Natural killer cell treated with Interleukin-12 subunit alpha and Interleukin-12 subunit beta and Interleukin-15 and Interleukin-18, amount 100 ng/mL, for 72 hours (primary cell): ENCODE measurements around the gene OSBPL9. TPM values are rescaled to one million over a fixed set of nuclear protein-coding genes. Genes with fewer than 3 reads are reported as not detected.

Experiments used
- ATAC-seq, 2 donors: fragments of 150-1000 bp; cut with Tn5 transposase in 1 of 2; sonication (Bioruptor Pico), chemical (Tn5 transposase) in 1 of 2; 2 replicates each; pipeline ENCODE4 v1.10.0; 2021
- DNase-seq: peaks from one replicate; pipeline ENCODE4 v3.0.0; 2022; ENCODE audit warnings: low spot score
- H3K27ac Mint-ChIP-seq, 2 donors: 1 replicate in 1 of 2; 2 replicates in 1 of 2; pipeline ENCODE4 v1.8.0; 2022; ENCODE audit warnings: mixed read lengths in 2 of 2, mild to moderate bottlenecking in 1 of 2, moderate library complexity in 1 of 2
- H3K27me3 Mint-ChIP-seq, 2 donors: 1 replicate in 1 of 2; 2 replicates in 1 of 2; pipeline ENCODE4 v1.8.0; 2022; ENCODE audit warnings: mixed read lengths in 2 of 2
- H3K36me3 Mint-ChIP-seq: one replicate; pipeline ENCODE4 v1.8.0; 2022; ENCODE audit warnings: mixed read lengths
- H3K4me1 Mint-ChIP-seq, 2 donors: 1 replicate in 1 of 2; 2 replicates in 1 of 2; pipeline ENCODE4 v1.8.0; 2022; ENCODE audit warnings: low read depth in 2 of 2, mixed read lengths in 2 of 2, mild to moderate bottlenecking in 1 of 2
- H3K4me3 Mint-ChIP-seq: one replicate; pipeline ENCODE4 v1.8.0; 2022; ENCODE audit warnings: mixed read lengths
- H3K9me3 Mint-ChIP-seq: 2 replicates; pipeline ENCODE4 v1.8.0; 2022; ENCODE audit warnings: mixed read lengths
- total RNA-seq, 2 donors: library from RNA; stranded (reverse); gene quantifications; one replicate each; pipeline ENCODE4 v1.2.3, GENCODE V29; 2022

The OSBPL9 gene
- total RNA-seq, 2 donors from 2014 or later, result 55.6 to 55.7 TPM

DNA sequence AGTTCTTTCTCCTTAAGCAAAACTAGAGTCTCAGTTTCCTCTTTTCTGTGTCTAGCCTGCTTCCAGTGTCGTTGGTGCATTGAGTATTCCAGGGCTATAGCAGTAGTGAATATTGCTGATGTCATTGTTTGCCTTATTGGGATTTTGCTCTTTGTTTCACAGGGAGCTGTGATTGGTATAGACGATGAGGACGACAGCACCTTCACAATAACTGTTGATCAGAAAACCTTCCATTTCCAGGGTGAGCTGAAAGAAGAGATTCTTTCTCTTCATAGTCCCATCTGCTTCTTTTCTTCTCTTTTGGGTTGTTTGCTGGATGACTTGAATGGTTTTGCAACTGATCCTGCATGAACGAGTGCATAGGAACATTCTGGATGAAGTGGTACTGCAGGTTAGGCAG, 52.4 kb downstream of the OSBPL9 start:
- Mint-ChIP-seq H3K4me1 (peaks cover 3 to 5% of the 10 kb centered on the region in 2 donors), H3K9me3 (no peaks in the 10 kb centered on the region), H3K27me3 (no peaks in the 10 kb centered on the region), H3K27ac (no peak overlapping the region), H3K4me3 (no peak overlapping the region), H3K36me3 (no peaks in the 10 kb centered on the region)
- DNase-seq (no peak), ATAC-seq (no peak)

DNA sequence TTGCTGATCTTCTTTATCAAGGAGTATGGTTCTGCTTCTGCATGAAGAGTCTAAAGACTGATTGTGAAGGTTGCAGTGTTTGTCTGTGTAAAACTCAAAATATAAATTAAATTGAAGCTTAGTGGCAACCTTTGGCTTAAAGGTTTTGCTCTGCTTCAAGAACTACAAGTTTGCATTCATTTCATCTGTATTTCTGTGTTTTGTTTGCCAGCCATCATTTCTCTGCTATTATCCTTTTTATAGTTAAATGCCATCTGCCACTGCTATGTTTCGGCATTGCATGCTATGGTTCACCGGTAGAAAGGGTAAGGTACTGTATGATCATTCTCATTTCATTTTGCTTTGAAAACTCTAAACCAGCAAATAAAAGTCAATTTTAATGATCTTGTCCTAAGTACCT, 52.9 kb downstream of the OSBPL9 start:
- ATAC-seq, result no peak
- Mint-ChIP-seq H3K36me3 (no peaks in the 10 kb centered on the region), H3K4me3 (no peak overlapping the region), H3K9me3 (no peaks in the 10 kb centered on the region), H3K27ac (no peak overlapping the region), H3K4me1 (peaks cover 3 to 5% of the 10 kb centered on the region in 2 donors), H3K27me3 (no peaks in the 10 kb centered on the region)
- DNase-seq, result no peak

DNA sequence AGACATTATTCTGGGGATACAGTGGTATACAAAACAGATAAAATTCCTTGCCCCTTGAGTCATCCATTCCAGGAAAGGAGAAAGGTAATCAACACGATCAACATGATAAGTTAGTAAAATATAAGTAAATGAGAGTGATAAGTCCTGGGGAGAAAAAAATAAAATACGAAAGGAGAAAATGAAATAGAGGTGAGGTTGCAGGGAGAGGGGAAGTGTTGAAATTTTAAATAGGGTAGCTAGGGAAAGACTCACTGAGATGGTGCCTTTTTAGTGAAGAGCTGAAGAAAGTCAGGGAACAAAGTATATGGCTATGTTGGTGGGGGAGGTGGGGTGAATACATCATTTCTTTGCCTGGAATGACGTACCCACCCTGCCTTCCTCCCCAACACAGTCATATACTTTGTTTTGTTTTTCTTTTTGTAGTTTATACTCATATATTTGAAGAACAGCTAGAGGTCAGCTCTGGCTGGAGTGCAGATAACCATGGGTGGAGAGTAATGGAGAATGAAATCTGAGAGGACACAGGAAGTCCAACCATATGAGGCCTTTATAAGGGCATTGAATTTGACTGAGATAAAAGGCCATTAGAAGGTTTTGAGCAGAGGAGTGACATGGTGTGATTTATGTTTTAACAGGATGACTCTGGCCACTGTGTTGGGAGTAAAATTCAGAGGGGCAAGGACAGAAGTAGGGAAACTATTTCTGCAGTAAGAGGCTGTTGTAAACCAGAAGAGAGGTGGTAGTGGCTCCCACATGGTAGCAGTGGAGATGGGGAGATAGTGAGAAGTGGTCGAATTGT, 54.8 kb downstream of the OSBPL9 start:
- Mint-ChIP-seq H3K27ac (no peak overlapping the region), H3K9me3 (no peaks in the 10 kb centered on the region), H3K4me3 (no peak overlapping the region), H3K36me3 (no peaks in the 10 kb centered on the region), H3K27me3 (no peaks in the 10 kb centered on the region), H3K4me1 (peaks cover 0 to 1% of the 10 kb centered on the region in 2 donors)
- ATAC-seq, result no peak
- no peak for DNase-seq

DNA sequence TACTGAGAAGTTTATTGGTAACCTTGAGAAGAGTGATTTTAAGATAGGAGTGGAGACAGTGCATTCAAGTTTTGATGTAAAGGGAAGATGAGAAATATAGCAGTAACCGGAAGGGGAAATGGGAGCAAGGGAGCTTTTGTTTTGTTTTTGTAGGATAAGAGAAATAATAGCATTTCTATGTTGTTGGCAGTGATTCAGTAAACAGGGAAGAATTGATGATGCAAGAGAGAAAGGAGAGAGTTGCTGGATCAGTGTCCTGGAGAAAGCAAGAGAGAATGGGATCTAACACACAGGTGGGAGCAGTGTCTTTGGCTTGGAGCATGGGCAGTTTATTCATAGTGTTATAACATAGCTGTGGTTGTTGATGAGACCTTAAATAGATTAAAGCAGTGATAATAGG, 56.4 kb downstream of the OSBPL9 start:
- DNase-seq (no peak), ATAC-seq (no peak)
- H3K36me3 Mint-ChIP-seq, result no peaks in the 10 kb centered on the region
- H3K4me3 Mint-ChIP-seq, result no peak overlapping the region
- no peaks in the 10 kb centered on the region for H3K4me1 Mint-ChIP-seq
- no peaks in the 10 kb centered on the region for H3K9me3 Mint-ChIP-seq
- no peaks in the 10 kb centered on the region for H3K27me3 Mint-ChIP-seq
- no peak overlapping the region for H3K27ac Mint-ChIP-seq

DNA sequence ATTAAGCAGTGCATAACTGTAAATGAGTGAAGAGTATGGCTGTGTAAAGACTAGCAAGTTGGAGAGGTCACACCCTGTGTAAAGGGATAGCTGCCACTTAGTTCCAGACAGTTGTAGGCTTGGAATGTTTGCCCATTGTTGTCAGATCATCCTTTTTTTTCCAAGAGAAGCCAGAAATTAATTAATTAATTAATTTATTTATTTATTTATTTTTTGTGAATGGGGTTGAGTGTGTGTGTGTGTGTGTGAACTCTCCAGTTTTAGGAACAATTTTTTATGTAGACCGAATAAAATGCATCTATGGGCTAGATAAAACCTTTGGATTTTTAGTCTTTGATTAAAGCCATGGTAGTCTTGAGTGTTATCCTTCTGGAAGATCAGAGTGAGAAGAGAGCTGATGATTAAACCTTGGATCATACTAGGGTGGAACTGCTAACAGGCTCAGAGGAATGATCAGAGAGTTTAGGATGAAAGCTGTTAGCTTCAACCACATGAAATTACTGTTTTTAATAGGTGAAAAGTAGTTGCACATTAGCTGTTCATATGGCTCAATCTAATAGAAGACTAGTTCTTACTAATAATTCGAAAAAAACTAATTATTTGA, 58.4 kb downstream of the OSBPL9 start:
- H3K4me3 Mint-ChIP-seq, result no peak overlapping the region
- ATAC-seq (no peak), DNase-seq (no peak)
- peaks cover 0 to 2% of the 10 kb centered on the region in 2 donors for H3K4me1 Mint-ChIP-seq
- H3K27ac Mint-ChIP-seq, result no peak overlapping the region
- H3K27me3 Mint-ChIP-seq, result no peaks in the 10 kb centered on the region
- H3K9me3 Mint-ChIP-seq, result no peaks in the 10 kb centered on the region
- H3K36me3 Mint-ChIP-seq, result no peaks in the 10 kb centered on the region

DNA sequence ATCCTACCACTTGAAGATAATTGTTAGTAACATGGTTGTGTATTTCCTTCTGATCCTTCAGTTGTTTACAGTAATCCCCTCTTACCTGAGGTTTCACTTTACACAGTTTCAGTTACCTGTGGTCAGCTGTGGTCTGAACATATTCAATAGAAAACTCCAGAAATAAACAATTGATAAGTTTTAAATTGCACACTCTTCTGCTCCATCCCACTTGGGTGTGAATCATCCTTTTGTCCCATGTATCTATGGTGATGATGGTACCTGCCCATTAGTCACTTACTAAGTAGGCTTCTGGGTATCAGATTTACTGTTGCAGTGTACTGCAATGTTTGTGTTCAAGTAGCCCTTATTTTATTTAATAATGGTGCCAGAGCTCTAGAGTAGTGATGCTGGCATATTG, 62.5 kb downstream of the OSBPL9 start:
- ATAC-seq (no peak), DNase-seq (no peak)
- Mint-ChIP-seq H3K4me1 (peaks cover 0 to 2% of the 10 kb centered on the region in 2 donors), H3K4me3 (no peak overlapping the region), H3K9me3 (no peaks in the 10 kb centered on the region), H3K27me3 (no peaks in the 10 kb centered on the region), H3K27ac (no peak overlapping the region), H3K36me3 (no peaks in the 10 kb centered on the region)

DNA sequence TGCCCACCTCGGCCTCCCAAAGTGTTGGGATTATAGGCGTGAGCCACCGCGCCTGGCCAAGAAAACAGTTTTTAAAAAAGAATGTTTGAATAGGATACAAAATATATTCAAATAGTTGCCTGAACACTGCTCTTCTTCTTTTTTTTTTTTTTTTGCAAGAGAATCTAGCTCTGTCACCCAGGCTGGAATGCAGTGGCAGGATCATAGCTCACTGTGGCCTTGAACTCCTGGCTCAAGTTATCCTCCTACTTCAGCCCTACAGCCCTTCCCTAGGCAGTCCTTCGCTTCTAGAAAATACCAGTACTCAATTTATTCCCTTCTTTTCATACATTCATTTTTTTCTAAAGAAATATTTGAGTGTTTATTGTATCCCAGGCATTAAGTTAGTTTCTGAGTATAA, 67.9 kb downstream of the OSBPL9 start:
- DNase-seq (no peak), ATAC-seq (no peak)
- H3K4me3 Mint-ChIP-seq, result no peak overlapping the region
- H3K9me3 Mint-ChIP-seq, result no peaks in the 10 kb centered on the region
- H3K27me3 Mint-ChIP-seq, result no peaks in the 10 kb centered on the region
- H3K4me1 Mint-ChIP-seq, result peaks cover 3 to 12% of the 10 kb centered on the region in 2 donors
- H3K27ac Mint-ChIP-seq, result no peak overlapping the region
- no peaks in the 10 kb centered on the region for H3K36me3 Mint-ChIP-seq

DNA sequence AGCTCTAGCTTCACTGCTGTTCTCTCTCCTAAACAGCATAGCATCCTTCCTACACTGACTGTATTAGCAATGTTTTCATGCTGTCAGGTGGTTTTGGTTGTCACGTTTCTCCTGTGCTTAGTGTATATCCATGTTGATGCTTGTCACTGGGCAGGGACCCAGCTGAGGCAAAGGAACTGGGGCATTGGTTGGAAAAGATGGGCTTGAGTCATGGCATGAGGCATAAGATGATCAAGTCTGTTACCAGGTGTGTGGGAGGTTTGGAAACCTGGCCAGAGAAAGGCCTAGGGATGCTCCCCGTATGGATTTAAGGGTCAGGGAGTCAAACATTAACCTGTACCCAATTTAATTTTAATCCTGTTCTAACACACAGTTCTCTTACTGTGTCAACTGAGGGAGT, 69.6 kb downstream of the OSBPL9 start:
- Mint-ChIP-seq H3K27ac (no peak overlapping the region), H3K4me3 (no peak overlapping the region), H3K36me3 (no peaks in the 10 kb centered on the region), H3K27me3 (no peaks in the 10 kb centered on the region), H3K4me1 (peaks cover 3 to 13% of the 10 kb centered on the region in 2 donors), H3K9me3 (no peaks in the 10 kb centered on the region)
- DNase-seq (no peak), ATAC-seq (no peak)

DNA sequence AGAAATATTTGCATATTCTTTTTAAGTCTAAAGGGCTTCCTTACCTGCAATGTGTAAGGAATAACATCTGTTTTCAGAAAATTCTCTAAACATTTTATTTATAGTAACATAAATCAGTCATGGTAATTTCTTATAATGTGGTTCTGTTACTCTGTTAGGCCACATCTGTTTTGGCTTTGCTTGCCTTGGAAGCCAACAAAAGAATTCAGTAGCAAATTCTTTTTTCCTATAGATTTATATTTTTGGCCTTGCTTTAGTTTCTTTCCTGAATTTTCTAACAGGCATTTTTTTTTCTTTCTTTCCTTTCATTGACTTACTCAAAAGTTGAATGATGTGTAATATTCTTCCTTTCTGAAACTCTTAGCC, 72.2 kb downstream of the OSBPL9 start:
- Mint-ChIP-seq H3K27me3 (no peaks in the 10 kb centered on the region), H3K36me3 (no peaks in the 10 kb centered on the region), H3K27ac (no peak overlapping the region), H3K4me1 (peaks cover 3 to 13% of the 10 kb centered on the region in 2 donors), H3K4me3 (no peak overlapping the region), H3K9me3 (no peaks in the 10 kb centered on the region)
- ATAC-seq (no peak), DNase-seq (no peak)

DNA sequence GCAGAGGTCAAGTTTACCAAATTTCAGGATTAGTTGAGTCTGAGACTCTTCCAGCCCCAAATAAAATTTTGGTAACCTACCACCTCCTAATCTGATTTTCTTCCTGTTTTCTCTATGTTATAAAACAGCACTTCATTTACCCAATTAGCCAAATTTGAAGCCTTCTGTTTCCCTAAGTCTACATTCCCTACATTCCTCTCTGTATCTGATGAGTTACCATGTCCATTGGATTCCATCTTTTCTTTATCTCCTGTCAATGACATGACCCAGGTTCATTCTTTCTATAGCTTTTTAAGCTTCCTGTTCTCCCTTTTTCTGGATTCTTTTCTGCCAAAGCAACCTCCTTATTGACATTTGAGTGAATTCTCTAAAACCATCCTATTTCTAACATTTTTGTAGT, 72.8 kb downstream of the OSBPL9 start:
- Mint-ChIP-seq H3K4me1 (peaks cover 3 to 13% of the 10 kb centered on the region in 2 donors), H3K27me3 (no peaks in the 10 kb centered on the region), H3K36me3 (no peaks in the 10 kb centered on the region), H3K27ac (no peak overlapping the region), H3K9me3 (no peaks in the 10 kb centered on the region), H3K4me3 (no peak overlapping the region)
- ATAC-seq, result no peak
- no peak for DNase-seq

DNA sequence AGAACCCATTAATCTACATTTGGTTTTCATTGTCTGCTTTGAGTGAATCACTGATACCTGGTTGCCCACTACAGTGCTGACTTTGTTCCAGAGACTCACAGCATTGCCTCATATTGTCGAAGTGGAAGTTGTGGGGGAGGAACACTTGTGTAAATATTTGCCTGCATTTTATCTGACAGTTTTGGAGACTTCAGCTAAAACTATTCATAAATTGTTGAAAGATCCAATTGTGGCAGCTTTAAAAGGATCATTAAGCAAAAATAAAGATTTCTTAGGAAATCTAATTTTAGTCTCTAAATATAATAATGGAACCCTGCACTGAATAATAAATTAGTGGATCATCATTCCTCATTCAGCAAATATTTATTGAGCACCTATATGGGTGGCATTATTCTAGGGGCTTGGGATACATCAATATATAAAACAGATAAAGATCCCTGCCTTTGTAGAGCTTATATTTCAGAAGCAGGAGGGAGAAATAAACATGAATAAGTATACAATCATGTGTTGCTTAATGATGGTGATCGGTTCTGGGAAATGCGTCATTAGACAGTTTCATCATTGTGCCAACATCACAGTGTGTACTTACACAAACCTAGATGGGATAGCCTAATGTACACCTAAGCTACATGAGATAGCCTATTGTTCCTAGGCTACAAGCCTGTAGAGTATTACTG, 73.5 kb downstream of the OSBPL9 start:
- Mint-ChIP-seq H3K36me3 (no peaks in the 10 kb centered on the region), H3K27ac (no peak overlapping the region), H3K4me1 (peaks cover 3 to 13% of the 10 kb centered on the region in 2 donors), H3K9me3 (no peaks in the 10 kb centered on the region), H3K27me3 (no peaks in the 10 kb centered on the region), H3K4me3 (no peak overlapping the region)
- ATAC-seq (no peak), DNase-seq (no peak)

DNA sequence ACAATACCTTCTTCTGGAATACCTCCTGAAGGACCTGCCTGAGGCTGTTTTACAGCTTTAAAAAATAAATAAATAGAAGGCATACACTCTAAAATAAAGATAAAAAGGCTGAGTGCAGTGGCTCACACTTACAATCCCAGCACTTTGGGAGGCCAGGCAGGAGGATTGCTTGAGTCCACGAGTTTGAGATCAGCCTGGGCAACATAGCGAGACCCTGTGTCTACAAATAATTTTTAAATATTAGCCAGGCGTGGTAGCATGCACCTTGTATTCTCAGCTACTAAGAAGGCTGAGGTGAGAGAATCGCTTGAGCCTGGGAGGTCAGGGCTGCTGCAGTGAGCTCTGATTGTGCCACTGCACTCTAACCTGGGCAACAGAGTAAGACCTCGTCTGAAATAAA, 75.0 kb downstream of the OSBPL9 start:
- Mint-ChIP-seq H3K36me3 (no peaks in the 10 kb centered on the region), H3K9me3 (no peaks in the 10 kb centered on the region), H3K27ac (no peak overlapping the region), H3K27me3 (no peaks in the 10 kb centered on the region), H3K4me3 (no peak overlapping the region), H3K4me1 (peaks cover 3 to 13% of the 10 kb centered on the region in 2 donors)
- DNase-seq, result no peak
- ATAC-seq, result no peak

DNA sequence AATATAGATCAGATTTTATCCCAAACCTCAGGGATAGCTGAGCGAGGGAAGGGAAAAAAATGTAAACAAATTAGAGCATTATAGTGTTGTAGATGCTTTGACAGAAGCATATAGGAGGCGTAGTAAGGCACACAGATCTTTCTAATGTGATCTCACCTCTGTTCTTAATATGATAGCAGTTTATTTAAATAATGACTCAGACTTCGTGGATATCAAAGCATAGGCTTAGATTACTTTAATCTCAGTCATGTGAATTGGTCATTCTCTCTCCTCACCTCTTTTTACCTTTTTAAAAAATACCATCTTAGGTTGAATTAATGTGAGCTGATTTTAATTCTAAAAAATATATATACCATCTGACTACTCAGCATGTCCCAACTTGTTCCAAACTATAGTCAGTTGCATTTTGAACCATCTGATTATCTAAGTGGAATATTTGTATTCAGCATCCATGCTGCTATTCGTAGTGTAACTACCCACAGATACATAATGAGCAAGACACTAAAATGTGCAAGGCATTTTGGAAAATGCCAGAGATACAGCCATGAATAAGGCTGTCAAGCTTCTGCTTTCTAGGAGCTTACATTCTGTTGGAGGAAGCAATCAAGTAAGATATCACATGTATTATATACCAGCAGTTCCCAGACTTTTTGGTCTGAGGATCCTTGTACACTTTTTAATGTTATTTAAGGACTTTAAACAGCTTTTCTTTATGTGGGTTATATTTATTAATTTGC, 76.7 kb downstream of the OSBPL9 start:
- H3K27ac Mint-ChIP-seq, result no peak overlapping the region

DNA sequence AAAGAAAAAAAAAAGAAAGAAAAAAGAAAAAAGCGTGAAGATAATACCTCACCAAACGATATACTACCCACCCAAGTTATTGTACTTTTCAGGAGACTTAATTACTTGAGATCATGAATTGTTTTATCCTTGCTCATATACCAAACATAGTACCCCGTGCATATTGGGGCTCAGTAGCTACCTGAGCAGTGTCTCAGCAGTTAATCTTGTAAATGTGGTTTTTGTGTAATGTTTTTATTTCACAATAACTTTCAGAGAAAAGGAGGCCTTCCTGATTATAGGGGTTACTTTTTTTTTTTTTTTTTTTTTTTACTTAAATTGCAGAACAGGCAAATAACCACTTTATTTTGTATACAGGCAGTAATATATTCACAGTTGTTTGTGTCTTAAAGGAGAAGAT, 80.3 kb downstream of the OSBPL9 start:
- Mint-ChIP-seq H3K27ac (no peak overlapping the region), H3K4me3 (no peak overlapping the region), H3K36me3 (no peaks in the 10 kb centered on the region), H3K9me3 (no peaks in the 10 kb centered on the region), H3K27me3 (no peaks in the 10 kb centered on the region), H3K4me1 (peaks cover 0 to 4% of the 10 kb centered on the region in 2 donors)
- no peak for DNase-seq
- no peak for ATAC-seq

More for the DNA sequence above, 76.7 kb downstream of the OSBPL9 start:
- H3K4me1 Mint-ChIP-seq, result peaks cover 3 to 5% of the 10 kb centered on the region in 2 donors
- no peaks in the 10 kb centered on the region for H3K27me3 Mint-ChIP-seq
- ATAC-seq (no peak), DNase-seq (no peak)
- no peak overlapping the region for H3K4me3 Mint-ChIP-seq
- no peaks in the 10 kb centered on the region for H3K36me3 Mint-ChIP-seq
- no peaks in the 10 kb centered on the region for H3K9me3 Mint-ChIP-seq
